Endometrial microvascular endothelial cells (primary cell): Measurements from ENCODE around the gene DIAPH3. TPM values are rescaled to one million over a fixed set of nuclear protein-coding genes. Genes with fewer than 3 reads are reported as not detected.

Experiments used
- in situ Hi-C: cut with HindIII; loops from 2 replicates; pipeline ENCODE4 v1.10.0; 2017; ENCODE audit warnings: low sequenced_read_pairs, low pct_unique_long_range_greater_than_20kb; ENCODE audit errors: inconsistent ontology term
- total RNA-seq: library from RNA; depleted of rRNA; stranded (reverse); fragments of >200 nt; gene quantifications from one replicate; pipeline ENCODE4 v1.2.3, GENCODE V29; 2015; ENCODE audit errors: inconsistent ontology term

The DIAPH3 gene
- total RNA-seq, 1 donor from 2014 or later = 19.9 TPM

- in situ Hi-C loops = no loop called here
These were observed 180.9 kb downstream of the DIAPH3 start for GRCh38 chr13:59982631-59983382.

GRCh38 chr13:59979589-59979988, 184.1 kb downstream of the DIAPH3 start:
- in situ Hi-C loops = no loop called here

- in situ Hi-C loops = no loop called here
These were observed 184.9 kb downstream of the DIAPH3 start for GRCh38 chr13:59978862-59979261.

- in situ Hi-C loops = no loop called here
These were observed 186.9 kb downstream of the DIAPH3 start for GRCh38 chr13:59976856-59977255.

- in situ Hi-C loops = no loop called here
These were observed 187.8 kb downstream of the DIAPH3 start for GRCh38 chr13:59975807-59976435.

- in situ Hi-C loops = no loop called here
These were observed 192.9 kb downstream of the DIAPH3 start for GRCh38 chr13:59970847-59971246.

- in situ Hi-C loops = no loop called here
These were observed 199.9 kb downstream of the DIAPH3 start for GRCh38 chr13:59963827-59964226.

- in situ Hi-C loops = no loop called here
These were observed 200.3 kb downstream of the DIAPH3 start for GRCh38 chr13:59963383-59963782.

- in situ Hi-C loops = no loop called here
These were observed 201.4 kb downstream of the DIAPH3 start for GRCh38 chr13:59962343-59962742.

GRCh38 chr13:59960683-59961082, 203.0 kb downstream of the DIAPH3 start:
- in situ Hi-C loops = no loop called here

GRCh38 chr13:59957438-59957837, 206.3 kb downstream of the DIAPH3 start:
- in situ Hi-C loops = no loop called here

- in situ Hi-C loops = no loop called here
These were observed 209.1 kb downstream of the DIAPH3 start for GRCh38 chr13:59954601-59955000.

GRCh38 chr13:59951011-59951410, 212.7 kb downstream of the DIAPH3 start:
- in situ Hi-C loops = no loop called here

- in situ Hi-C loops = no loop called here
These were observed 213.5 kb downstream of the DIAPH3 start for GRCh38 chr13:59950266-59950665.

- in situ Hi-C loops = no loop called here
These were observed 215.0 kb downstream of the DIAPH3 start for GRCh38 chr13:59948686-59949085.

GRCh38 chr13:59946944-59947343, 216.8 kb downstream of the DIAPH3 start:
- in situ Hi-C loops = no loop called here

GRCh38 chr13:59931621-59932020, 232.1 kb downstream of the DIAPH3 start:
- in situ Hi-C loops = no loop called here

- in situ Hi-C loops = no loop called here
These were observed 239.5 kb downstream of the DIAPH3 start for GRCh38 chr13:59924256-59924655.

- in situ Hi-C loops = no loop called here
These were observed 248.5 kb downstream of the DIAPH3 start for GRCh38 chr13:59915252-59915651.

GRCh38 chr13:59914556-59914955, 249.2 kb downstream of the DIAPH3 start:
- in situ Hi-C loops = no loop called here
